BE2C (cell line): ENCODE results near the gene EYA2.

Experiments used
- DNase-seq: peaks from one replicate; pipeline ENCODE4 v3.0.0-alpha.2; 2020
- H3K27me3 ChIP-seq: fragments of 250-450 bp; sonication (Bioruptor Pico); 2 replicates; pipeline ENCODE4 v1.5.1; 2020; ENCODE audit warnings: mild to moderate bottlenecking
- H3K36me3 ChIP-seq: fragments of 250-450 bp; sonication (Bioruptor Pico); 2 replicates; pipeline ENCODE4 v1.5.1; 2020; ENCODE audit warnings: mild to moderate bottlenecking
- H3K4me1 ChIP-seq: fragments of 250-450 bp; sonication (Bioruptor Pico); 2 replicates; pipeline ENCODE4 v1.5.1; 2020
- H3K4me3 ChIP-seq: 2 replicates; pipeline ENCODE4 v1.5.1; 2011; ENCODE audit warnings: low read depth, low read length
- H3K9me3 ChIP-seq: fragments of 250-450 bp; sonication (Bioruptor Pico); 2 replicates; pipeline ENCODE4 v1.5.1; 2020
- CTCF ChIP-seq: IDR thresholded peaks from 2 replicates; pipeline ENCODE4 v1.5.1; 2012; ENCODE audit warnings: mild to moderate bottlenecking, low read depth, low read length

The EYA2 gene

DNA sequence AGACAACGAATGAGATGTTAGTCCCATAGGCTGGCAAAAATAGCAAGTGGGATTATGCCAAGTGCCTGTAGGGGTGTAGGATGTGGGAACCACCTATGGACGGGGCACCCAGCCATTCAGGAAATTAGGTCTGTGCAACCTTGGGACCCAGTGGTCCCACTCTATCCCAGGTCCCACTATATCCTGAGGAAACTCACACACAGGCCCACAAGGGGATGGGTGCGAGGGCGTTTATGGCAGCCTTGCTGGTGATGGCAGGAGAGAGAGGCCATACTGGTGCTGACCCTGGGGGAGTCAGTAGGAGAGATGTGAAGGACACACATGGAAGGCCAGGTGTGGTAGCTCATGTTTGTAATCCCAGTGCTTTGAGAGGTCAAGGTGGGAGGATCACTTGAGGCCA, 163.6 kb downstream of the EYA2 start:
- Histone ChIP-seq H3K4me3 (no peak overlapping the region), H3K27me3 (no peaks in the 10 kb centered on the region), H3K9me3 (peaks cover 4% of the 10 kb centered on the region; the same call in 1 of the 2 replicates), H3K4me1 (no peaks in the 10 kb centered on the region), H3K36me3 (no peaks in the 10 kb centered on the region)
- TF ChIP-seq CTCF, result no peak
- DNase-seq, result no peak

DNA sequence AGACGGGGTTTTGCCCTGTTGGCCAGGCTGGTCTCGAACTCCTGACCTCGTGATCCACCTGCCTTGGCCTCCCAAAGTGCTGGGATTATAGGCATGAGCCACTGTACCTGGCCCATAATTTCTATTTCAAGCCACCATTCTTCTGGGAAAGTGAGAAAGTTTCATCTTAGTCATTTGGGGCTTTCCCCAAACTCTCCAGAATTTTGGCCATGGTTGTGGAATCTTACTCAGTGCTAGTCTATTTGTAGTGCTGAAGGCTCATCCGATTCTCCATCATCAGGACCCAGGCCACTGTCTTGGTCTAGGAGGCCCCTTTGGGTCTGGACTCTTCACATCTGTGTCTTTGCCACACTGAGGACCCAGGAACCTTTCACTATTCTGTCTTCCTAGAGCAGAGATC, 164.9 kb downstream of the EYA2 start:
- Histone ChIP-seq H3K9me3 (peaks cover 4% of the 10 kb centered on the region; the same call in 1 of the 2 replicates), H3K4me3 (no peak overlapping the region), H3K4me1 (no peaks in the 10 kb centered on the region), H3K27me3 (no peaks in the 10 kb centered on the region), H3K36me3 (no peaks in the 10 kb centered on the region)
- DNase-seq, result no peak
- TF ChIP-seq CTCF, result no peak

DNA sequence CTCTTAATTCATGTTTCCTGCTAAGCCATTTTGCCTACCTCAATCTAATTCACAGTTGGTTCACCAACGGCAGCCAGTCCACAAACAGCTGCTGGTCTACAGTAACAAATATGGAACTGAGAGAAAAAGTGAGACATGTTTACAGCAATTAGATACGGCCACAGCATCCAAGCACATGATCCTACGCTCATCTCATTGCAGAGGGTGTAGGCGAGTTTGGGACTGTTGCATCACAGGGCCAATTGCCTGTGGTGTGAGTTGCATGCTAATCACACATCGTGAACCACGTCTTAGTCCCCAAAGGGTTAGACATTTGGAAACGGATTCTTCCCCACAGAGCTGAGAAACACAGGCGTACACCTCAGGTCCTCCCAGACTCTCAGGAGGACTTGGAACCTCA, 166.9 kb downstream of the EYA2 start:
- Histone ChIP-seq H3K4me1 (no peaks in the 10 kb centered on the region), H3K4me3 (no peak overlapping the region), H3K27me3 (no peaks in the 10 kb centered on the region), H3K9me3 (peaks cover 4% of the 10 kb centered on the region; the same call in 1 of the 2 replicates), H3K36me3 (no peaks in the 10 kb centered on the region)
- TF ChIP-seq CTCF, result no peak
- DNase-seq, result no peak

- no peaks in the 10 kb centered on the region for H3K27me3 ChIP-seq
- no peak for TF ChIP-seq CTCF
- H3K4me1 ChIP-seq, result no peaks in the 10 kb centered on the region
- no peaks in the 10 kb centered on the region for H3K36me3 ChIP-seq
- no peak for DNase-seq
- H3K4me3 ChIP-seq, result no peak overlapping the region
- H3K9me3 ChIP-seq, result peaks cover 4% of the 10 kb centered on the region; the same call in 1 of the 2 replicates
These were observed 167.7 kb downstream of the EYA2 start for GRCh38 chr20:47062226-47062890.

- Histone ChIP-seq H3K4me1 (no peaks in the 10 kb centered on the region), H3K27me3 (no peaks in the 10 kb centered on the region), H3K4me3 (no peak overlapping the region), H3K9me3 (no peaks in the 10 kb centered on the region), H3K36me3 (no peaks in the 10 kb centered on the region)
- DNase-seq, result no peak
- no peak for TF ChIP-seq CTCF
These were observed 168.8 kb downstream of the EYA2 start for GRCh38 chr20:47063407-47063806.

- no peak for TF ChIP-seq CTCF
- DNase-seq, result no peak
- Histone ChIP-seq H3K4me1 (no peaks in the 10 kb centered on the region), H3K36me3 (no peaks in the 10 kb centered on the region), H3K27me3 (no peaks in the 10 kb centered on the region), H3K9me3 (no peaks in the 10 kb centered on the region), H3K4me3 (no peak overlapping the region)
These were observed 169.2 kb downstream of the EYA2 start for GRCh38 chr20:47063808-47064207.
